ENCODE results near the gene TGFBR3. TPM values are rescaled to one million over a fixed set of nuclear protein-coding genes. Genes with fewer than 3 reads are reported as not detected.

The TGFBR3 gene
- total and polyA plus RNA-seq, 8 donors: 6.0 to 34.8 (median 21.4) TPM

DNA sequence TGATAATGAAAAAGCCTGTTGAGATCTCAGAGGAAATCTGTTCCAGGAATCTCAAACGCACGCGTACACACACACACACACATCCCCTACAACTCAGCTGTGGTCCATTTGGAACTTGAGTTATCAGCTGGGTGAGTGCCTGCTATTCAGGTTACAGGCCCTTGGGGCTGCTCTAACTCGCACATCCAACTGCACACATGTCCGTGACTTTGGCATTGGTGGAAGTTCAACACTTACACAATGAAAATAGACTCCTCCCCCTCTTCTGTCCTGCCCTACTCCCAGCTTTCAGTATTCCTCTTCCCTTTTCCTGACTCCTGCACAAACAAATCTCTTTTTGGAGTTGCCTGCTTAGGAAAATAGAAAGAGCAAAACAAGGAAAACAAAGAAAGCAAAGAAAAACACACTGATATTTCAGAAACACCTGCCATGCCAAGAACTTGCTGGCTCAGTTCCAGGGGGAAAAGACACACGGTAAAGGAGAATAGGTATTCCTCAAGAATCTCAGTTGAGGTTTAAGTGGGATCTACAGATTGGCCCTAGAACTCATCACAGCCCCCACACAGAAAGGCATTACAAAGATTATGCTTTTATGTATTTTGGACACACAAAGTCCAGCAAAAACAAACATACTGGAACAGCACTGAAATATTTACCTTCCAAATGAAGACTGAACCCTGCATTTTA is 140.9 kb downstream of the TGFBR3 start:
- H3K27ac ChIP-seq: peak overlapping the region in 1 of 4 donors; percentile 40
- H3K27me3 ChIP-seq: no peaks in the 10 kb centered on the region
- WGBS, 2 donors: 46 to 48% methylated on average over 6 of the region's 6 CpGs
- H3K9me3 ChIP-seq: no peaks in the 10 kb centered on the region
- intact Hi-C loops (cut with DNase I): no loop called here
- FAIRE-seq (no peak), DNase-seq (peak in 4 of 6 donors; percentile 39 to 56 (median 51)), ATAC-seq (peak; percentile 75 to 93 (median 88))
- TF ChIP-seq, protein P1, sequence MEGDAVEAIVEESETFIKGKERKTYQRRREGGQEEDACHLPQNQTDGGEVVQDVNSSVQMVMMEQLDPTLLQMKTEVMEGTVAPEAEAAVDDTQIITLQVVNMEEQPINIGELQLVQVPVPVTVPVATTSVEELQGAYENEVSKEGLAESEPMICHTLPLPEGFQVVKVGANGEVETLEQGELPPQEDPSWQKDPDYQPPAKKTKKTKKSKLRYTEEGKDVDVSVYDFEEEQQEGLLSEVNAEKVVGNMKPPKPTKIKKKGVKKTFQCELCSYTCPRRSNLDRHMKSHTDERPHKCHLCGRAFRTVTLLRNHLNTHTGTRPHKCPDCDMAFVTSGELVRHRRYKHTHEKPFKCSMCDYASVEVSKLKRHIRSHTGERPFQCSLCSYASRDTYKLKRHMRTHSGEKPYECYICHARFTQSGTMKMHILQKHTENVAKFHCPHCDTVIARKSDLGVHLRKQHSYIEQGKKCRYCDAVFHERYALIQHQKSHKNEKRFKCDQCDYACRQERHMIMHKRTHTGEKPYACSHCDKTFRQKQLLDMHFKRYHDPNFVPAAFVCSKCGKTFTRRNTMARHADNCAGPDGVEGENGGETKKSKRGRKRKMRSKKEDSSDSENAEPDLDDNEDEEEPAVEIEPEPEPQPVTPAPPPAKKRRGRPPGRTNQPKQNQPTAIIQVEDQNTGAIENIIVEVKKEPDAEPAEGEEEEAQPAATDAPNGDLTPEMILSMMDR (IDR thresholded peaks at IDR 0.05): peak in 1 of 4 donors; percentile 18
- H3K36me3 ChIP-seq: no peaks in the 10 kb centered on the region
- peaks cover 6 to 37% (median 22%) of the 10 kb centered on the region in 3 donors for H3K4me1 ChIP-seq
- no peak overlapping the region for H3K4me3 ChIP-seq

DNA sequence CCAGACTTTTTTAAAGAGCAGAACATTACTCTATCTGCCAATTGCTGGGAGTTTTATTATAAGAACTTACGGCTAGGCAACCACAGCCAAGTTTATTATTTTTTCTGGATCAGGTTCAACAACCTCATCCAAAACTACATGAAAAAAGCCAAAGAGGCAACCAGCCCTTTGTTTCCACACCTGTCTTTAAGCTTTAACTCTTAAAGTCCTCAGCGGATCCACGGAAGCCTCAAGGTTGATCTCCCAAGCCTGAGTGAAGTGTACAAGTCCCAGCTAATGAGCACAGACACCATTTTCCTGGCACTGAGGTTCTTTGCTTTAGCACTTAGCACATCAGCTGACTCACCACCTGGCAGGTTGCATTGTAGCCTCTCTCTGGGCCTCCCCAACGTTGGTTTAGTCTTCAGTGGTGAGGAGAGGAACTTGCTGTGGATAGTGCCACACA is 143.1 kb downstream of the TGFBR3 start:
- TF ChIP-seq, protein P1 (IDR thresholded peaks at IDR 0.05): no peak
- intact Hi-C loops (cut with DNase I): no loop called here
- Histone ChIP-seq H3K9me3 (no peaks in the 10 kb centered on the region), H3K27ac (peak overlapping the region in 1 of 4 donors; percentile 31), H3K4me1 (peaks cover 6 to 32% (median 22%) of the 10 kb centered on the region in 3 donors), H3K4me3 (no peak overlapping the region), H3K36me3 (no peaks in the 10 kb centered on the region), H3K27me3 (no peaks in the 10 kb centered on the region)
- WGBS, 2 donors: 11 to 20% methylated on average over 4 of the region's 4 CpGs
- ATAC-seq (peak; percentile 69 to 86 (median 76)), FAIRE-seq (no peak), DNase-seq (peak in 3 of 6 donors; percentile 60 to 72 (median 64))

DNA sequence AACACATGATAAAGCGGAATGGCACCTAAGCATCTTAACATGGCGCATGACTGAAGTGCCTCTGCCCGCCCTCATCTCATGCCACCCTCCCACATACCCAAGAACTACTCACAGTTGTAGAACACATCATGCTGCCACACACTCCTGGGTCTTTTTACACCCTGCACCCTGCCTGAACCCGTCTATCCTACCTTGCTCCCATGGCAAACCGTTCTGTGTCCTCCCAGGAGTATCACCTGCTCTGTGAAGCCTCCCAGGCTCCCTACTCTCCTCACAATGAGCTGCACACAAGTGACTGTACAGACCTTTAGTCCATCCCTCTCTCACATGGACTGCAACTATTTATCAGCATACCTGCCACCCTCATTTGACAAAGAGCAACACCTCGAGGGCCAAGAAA is 144.0 kb downstream of the TGFBR3 start:
- no peak for ATAC-seq
- no peak for DNase-seq
- FAIRE-seq: no peak
- Histone ChIP-seq H3K27ac (no peak overlapping the region), H3K9me3 (no peaks in the 10 kb centered on the region), H3K36me3 (no peaks in the 10 kb centered on the region), H3K4me3 (no peak overlapping the region), H3K4me1 (peaks cover 6 to 32% (median 22%) of the 10 kb centered on the region in 3 donors), H3K27me3 (no peaks in the 10 kb centered on the region)
- WGBS, 2 donors: 81 to 84% methylated on average over 6 of the region's 6 CpGs
- intact Hi-C loops (cut with DNase I): no loop called here
- TF ChIP-seq, protein P1 (IDR thresholded peaks at IDR 0.05): no peak

DNA sequence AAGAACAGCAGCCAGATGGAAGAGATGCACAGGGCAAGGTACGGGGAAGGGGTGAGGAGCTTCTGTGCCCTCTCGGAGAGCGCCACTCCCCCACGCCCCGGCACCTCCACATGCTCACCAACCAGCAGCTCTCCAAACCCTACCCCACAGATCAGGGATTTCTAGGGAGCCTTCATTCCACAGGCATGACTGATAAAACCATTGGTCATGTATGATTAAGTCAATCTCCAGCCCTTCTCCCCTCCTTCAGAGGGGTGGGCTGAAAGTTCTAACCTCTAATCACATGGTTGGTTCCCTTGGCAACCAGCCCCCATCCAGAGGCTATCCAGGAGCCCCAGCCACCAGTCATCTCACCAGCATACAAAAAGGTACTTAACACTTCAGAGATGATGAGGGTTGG is 144.7 kb downstream of the TGFBR3 start:
- Histone ChIP-seq H3K4me3 (no peak overlapping the region), H3K4me1 (peaks cover 6 to 31% (median 22%) of the 10 kb centered on the region in 3 donors), H3K27me3 (no peaks in the 10 kb centered on the region), H3K36me3 (no peaks in the 10 kb centered on the region), H3K9me3 (no peaks in the 10 kb centered on the region), H3K27ac (no peak overlapping the region)
- no peak for FAIRE-seq
- intact Hi-C loops (cut with DNase I): no loop called here
- no peak for ATAC-seq
- 99 to 100% methylated on average over 5 of the region's 5 CpGs for WGBS, 2 donors
- no peak for DNase-seq
- TF ChIP-seq, protein P1 (IDR thresholded peaks at IDR 0.05): no peak

DNA sequence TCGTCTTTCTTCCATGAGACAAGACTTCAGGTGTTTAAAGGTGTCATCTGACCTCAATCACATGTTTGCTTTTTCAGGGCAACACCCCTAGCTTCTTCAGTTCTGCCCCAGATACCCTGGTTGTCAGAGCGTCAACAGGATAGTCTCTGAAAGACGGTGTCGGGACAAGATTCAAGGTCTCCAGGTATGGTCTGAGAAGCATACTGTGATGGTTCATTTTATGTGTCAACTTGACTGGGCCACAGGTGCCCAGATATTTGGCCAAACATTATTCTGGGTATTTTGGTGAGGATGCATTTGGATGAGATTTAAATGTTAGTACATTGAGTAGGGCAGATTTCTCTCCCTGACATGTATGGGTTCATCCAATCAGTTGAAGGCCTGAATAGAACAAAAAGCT is 148.3 kb downstream of the TGFBR3 start:
- no peak overlapping the region for H3K4me3 ChIP-seq
- intact Hi-C loops (cut with DNase I): no loop called here
- H3K27ac ChIP-seq: peak overlapping the region in 2 of 4 donors; percentile 30 to 55
- H3K36me3 ChIP-seq: no peaks in the 10 kb centered on the region
- H3K9me3 ChIP-seq: no peaks in the 10 kb centered on the region
- no peak for ATAC-seq
- H3K4me1 ChIP-seq: peaks cover 6 to 7% (median 7%) of the 10 kb centered on the region in 3 donors
- 96 to 97% methylated on average over 4 of the region's 4 CpGs for WGBS, 2 donors
- TF ChIP-seq, protein P1 (IDR thresholded peaks at IDR 0.05): no peak
- DNase-seq: no peak
- FAIRE-seq: no peak
- no peaks in the 10 kb centered on the region for H3K27me3 ChIP-seq

All from pancreas (tissue), 10 donors.